Stomach (tissue), 19 donors: Measurements from ENCODE around the gene MTR. TPM values are rescaled to one million over a fixed set of nuclear protein-coding genes. Genes with fewer than 3 reads are reported as not detected.

ENCODE experiments used
- DNase-seq, 2 donors: peaks; one replicate each; pipeline versions ENCODE4 v3.0.0 to v3.0.0-alpha.2; 2013 to 2019
- H3K27ac ChIP-seq, 5 donors: fragments of 200-600 bp in 4 of 5; sonication (generic) in 4 of 5; one replicate each; pipeline ENCODE4 v1.5.1; 2013 to 2019; ENCODE audit warnings: mild to moderate bottlenecking in 1 of 5, moderate library complexity in 1 of 5
- H3K27me3 ChIP-seq, 3 donors: fragments of 200-600 bp; sonication (generic); one replicate each; pipeline ENCODE4 v1.5.1; 2017 to 2019; ENCODE audit warnings: mixed run types in 1 of 3
- H3K36me3 ChIP-seq, 4 donors: fragments of 200-600 bp; sonication (generic); 1 replicate in 3 of 4; 2 replicates in 1 of 4; pipeline ENCODE4 v1.5.1; 2016 to 2019
- H3K4me1 ChIP-seq, 4 donors: fragments of 200-600 bp; sonication (generic); one replicate each; pipeline ENCODE4 v1.5.1; 2016 to 2019
- H3K4me3 ChIP-seq, 4 donors: fragments of 200-600 bp; sonication (generic) in 3 of 4; one replicate each; pipeline ENCODE4 v1.5.1; 2016 to 2019; ENCODE audit warnings: mild to moderate bottlenecking in 1 of 4
- H3K9me3 ChIP-seq, 4 donors: fragments of 200-600 bp; sonication (generic); one replicate each; pipeline ENCODE4 v1.5.1; 2016 to 2019
- EP300 ChIP-seq: sonication (generic); formaldehyde crosslinking; IDR thresholded peaks from one replicate; pipeline ENCODE4 v1.6.1; 2017; ENCODE audit warnings: antibody characterized with exemption
- POLR2A ChIP-seq, 4 donors: fragments of 450-650 bp; IDR thresholded peaks; one replicate each; pipeline ENCODE4 v1.6.1; 2016; ENCODE audit warnings: antibody characterized with exemption in 4 of 4, control low read depth in 2 of 4, mild to moderate bottlenecking in 1 of 4, moderate library complexity in 1 of 4
- POLR2AphosphoS5 ChIP-seq, 3 donors: sonication (generic); formaldehyde crosslinking; IDR thresholded peaks; one replicate each; pipeline ENCODE4 v1.6.1; 2016; ENCODE audit warnings: antibody characterized with exemption in 3 of 3
- WGBS, 5 donors: extraction: QIAGEN DNeasy Blood & Tissue Kit in 3 of 5; methylation state at CpG; one replicate each; pipeline versions ENCODE4 v1.1.5 to v1.1.7; 2013 to 2018; 5-methylcytosine and 5-hydroxymethylcytosine counted together
- intact Hi-C: fragments of 100-400 bp; cut with DNase I; formaldehyde crosslinking; loops from one replicate; pipeline ENCODE4 v1.15.1; 2023; ENCODE audit warnings: low total_unique reads
- long read RNA-seq, 10 donors: transcript quantifications; one replicate each; lab custom pipeline, GENCODE V29; 2026
- polyA plus RNA-seq, 3 donors: library from polyadenylated mRNA; stranded (reverse); fragments of 200-250 nt; gene quantifications; one replicate each; pipeline ENCODE4 v1.2.3, GENCODE V29; 2013
- total RNA-seq, 5 donors: library from RNA; depleted of rRNA; stranded (reverse); fragments of >200 nt; gene quantifications; one replicate each; pipeline versions ENCODE4 v1.1.0 to v1.2.3, GENCODE V29; 2014 to 2016
- TF ChIP-seq, protein P1 (sequence below), 7 experiments: fragments of 450-650 bp in 4 of 7; fragments of 200-600 bp in 3 of 7; sonication (generic) in 3 of 7; IDR thresholded peaks; one replicate each; pipeline ENCODE4 v1.5.1; 2016 to 2019; ENCODE audit warnings: antibody characterized with exemption in 7 of 7, control low read depth in 2 of 7, mild to moderate bottlenecking in 1 of 7
- donor health status: healthy with polysubstance abuse.
- donor health status: Bipolar disorder and iron deficiency.
- donor health status: healthy.

MTR gene
- total RNA-seq (10 to 100 TPM; 22.2 to 57.3 (median 27.2) TPM), polyA plus RNA-seq (1 to 10 TPM; 3.1 to 4.3 (median 3.7) TPM)
- long read RNA-seq, donor 1 = 0 reads
- long read RNA-seq, donor 2 = 0 reads
- long read RNA-seq, donor 3, partial matches to known transcripts = 6 of 6 reads
- long read RNA-seq, donor 3, other reads (novel, unspliced or antisense) = 0 of 6 reads
- long read RNA-seq, donor 4 = 0 reads
- long read RNA-seq, donor 5 = 0 reads
- long read RNA-seq, donor 6 = 0 reads
- long read RNA-seq, donor 7 = 0 reads
- long read RNA-seq, donor 8, full-length matches to known transcripts = 1 of 6 reads
- long read RNA-seq, donor 8, partial matches to known transcripts = 5 of 6 reads
- long read RNA-seq, donor 8, other reads (novel, unspliced or antisense) = 0 of 6 reads
- long read RNA-seq, donor 9 = 0 reads
- long read RNA-seq, donor 10 = 0 reads

GRCh38 chr1:236795035-236795756 is at the start of gene MTR:
Gene MTR (plus strand): TSS chr1:236795292. CDS start chr1:236795704, 412 bp downstream.
- peak within 1 kb of the TSS; percentile 89 to 96 (median 90) for H3K4me3 ChIP-seq
- TF ChIP-seq, protein P1, sequence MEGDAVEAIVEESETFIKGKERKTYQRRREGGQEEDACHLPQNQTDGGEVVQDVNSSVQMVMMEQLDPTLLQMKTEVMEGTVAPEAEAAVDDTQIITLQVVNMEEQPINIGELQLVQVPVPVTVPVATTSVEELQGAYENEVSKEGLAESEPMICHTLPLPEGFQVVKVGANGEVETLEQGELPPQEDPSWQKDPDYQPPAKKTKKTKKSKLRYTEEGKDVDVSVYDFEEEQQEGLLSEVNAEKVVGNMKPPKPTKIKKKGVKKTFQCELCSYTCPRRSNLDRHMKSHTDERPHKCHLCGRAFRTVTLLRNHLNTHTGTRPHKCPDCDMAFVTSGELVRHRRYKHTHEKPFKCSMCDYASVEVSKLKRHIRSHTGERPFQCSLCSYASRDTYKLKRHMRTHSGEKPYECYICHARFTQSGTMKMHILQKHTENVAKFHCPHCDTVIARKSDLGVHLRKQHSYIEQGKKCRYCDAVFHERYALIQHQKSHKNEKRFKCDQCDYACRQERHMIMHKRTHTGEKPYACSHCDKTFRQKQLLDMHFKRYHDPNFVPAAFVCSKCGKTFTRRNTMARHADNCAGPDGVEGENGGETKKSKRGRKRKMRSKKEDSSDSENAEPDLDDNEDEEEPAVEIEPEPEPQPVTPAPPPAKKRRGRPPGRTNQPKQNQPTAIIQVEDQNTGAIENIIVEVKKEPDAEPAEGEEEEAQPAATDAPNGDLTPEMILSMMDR (IDR thresholded peaks at IDR 0.05) = no peak
- peak in 2 of 4 donors; percentile 51 to 68 for TF ChIP-seq POLR2A (IDR thresholded peaks at IDR 0.05)
- peak; percentile 77 to 93 (median 91) for TF ChIP-seq POLR2AphosphoS5 (IDR thresholded peaks at IDR 0.05)
- TF ChIP-seq EP300 = no peak
- H3K9me3 ChIP-seq = no peaks in the 10 kb centered on the region
- H3K27me3 ChIP-seq = no peaks in the 10 kb centered on the region
- peaks cover 12 to 42% (median 27%) of the 10 kb centered on the region in 4 donors for H3K4me1 ChIP-seq
- 0 to 1% (median 0%) methylated on average over 44 to 67 of the region's 67 CpGs for WGBS, 5 donors
- peak within 1 kb of the TSS; percentile 95 to 98 (median 96) for H3K27ac ChIP-seq
- no peaks in the 10 kb centered on the region for H3K36me3 ChIP-seq
- intact Hi-C loops = no loop called here
- DNase-seq = peak; percentile 98 to 99

- DNase-seq = no peak
- peaks cover 0 to 40% (median 5%) of the 10 kb centered on the region in 4 donors for H3K36me3 ChIP-seq
- no peak overlapping the region for H3K27ac ChIP-seq
- no peak overlapping the region for H3K4me3 ChIP-seq
- TF ChIP-seq EP300 = no peak
- TF ChIP-seq POLR2A (IDR thresholded peaks at IDR 0.05) = no peak
- no peak for TF ChIP-seq POLR2AphosphoS5 (IDR thresholded peaks at IDR 0.05)
- TF ChIP-seq, protein P1 (IDR thresholded peaks at IDR 0.05) = no peak
- H3K27me3 ChIP-seq = no peaks in the 10 kb centered on the region
- H3K4me1 ChIP-seq = no peaks in the 10 kb centered on the region
- intact Hi-C loops = no loop called here
- no peaks in the 10 kb centered on the region for H3K9me3 ChIP-seq
- WGBS, 5 donors = 78 to 88% (median 83%) methylated on average over 5 of the region's 5 CpGs
These were observed 48.3 kb upstream of the MTR start for GRCh38 chr1:236746785-236747184.

- H3K36me3 ChIP-seq = peaks cover 0 to 40% (median 5%) of the 10 kb centered on the region in 4 donors
- WGBS, 5 donors = 80 to 88% (median 83%) methylated on average over 6 of the region's 6 CpGs
- H3K9me3 ChIP-seq = no peaks in the 10 kb centered on the region
- TF ChIP-seq POLR2AphosphoS5 (IDR thresholded peaks at IDR 0.05) = no peak
- TF ChIP-seq, protein P1 (IDR thresholded peaks at IDR 0.05) = no peak
- no peak for TF ChIP-seq EP300
- no peak for TF ChIP-seq POLR2A (IDR thresholded peaks at IDR 0.05)
- no peak overlapping the region for H3K27ac ChIP-seq
- H3K27me3 ChIP-seq = no peaks in the 10 kb centered on the region
- H3K4me1 ChIP-seq = no peaks in the 10 kb centered on the region
- no peak for DNase-seq
- H3K4me3 ChIP-seq = no peak overlapping the region
- intact Hi-C loops = no loop called here
These were observed 47.6 kb upstream of the MTR start for GRCh38 chr1:236747311-236747985.

DNA sequence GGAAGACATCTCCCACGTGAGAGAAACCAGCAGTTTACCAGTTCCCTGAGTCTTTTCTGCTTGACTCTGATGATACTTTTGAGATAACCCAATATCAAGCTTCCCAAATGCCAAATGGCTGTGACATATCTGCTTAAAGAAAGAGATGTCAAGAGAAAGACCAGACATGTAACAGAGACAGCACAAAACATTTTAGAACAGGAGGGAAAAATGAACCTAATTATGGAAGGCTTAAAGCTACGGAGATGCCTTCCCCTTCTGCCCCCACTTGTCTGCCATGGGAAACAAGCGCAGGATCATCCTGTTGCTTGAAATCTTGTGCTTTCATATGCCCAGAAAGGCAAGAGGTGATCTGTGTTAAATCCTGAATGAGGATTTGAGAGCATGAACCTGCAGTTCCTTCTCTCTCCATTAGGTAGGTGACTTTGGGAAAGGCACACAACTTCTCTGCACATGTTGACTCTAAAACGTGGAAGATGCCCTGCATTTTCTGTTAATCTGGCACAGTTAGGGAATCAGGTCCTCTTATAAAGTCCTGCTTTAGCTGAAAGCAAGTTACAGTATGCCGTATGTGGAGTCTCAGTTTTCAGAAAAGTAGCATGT is 46.7 kb upstream of the MTR start:
- WGBS, 5 donors = 71 to 77% (median 75%) methylated on average over 5 of the region's 5 CpGs
- H3K36me3 ChIP-seq = peaks cover 0 to 36% (median 5%) of the 10 kb centered on the region in 4 donors
- H3K27me3 ChIP-seq = no peaks in the 10 kb centered on the region
- peaks cover 0 to 3% (median 0%) of the 10 kb centered on the region in 4 donors for H3K4me1 ChIP-seq
- intact Hi-C loops = no loop called here
- no peak overlapping the region for H3K4me3 ChIP-seq
- no peak overlapping the region for H3K27ac ChIP-seq
- no peak for DNase-seq
- no peak for TF ChIP-seq POLR2AphosphoS5 (IDR thresholded peaks at IDR 0.05)
- TF ChIP-seq, protein P1 (IDR thresholded peaks at IDR 0.05) = peak in 1 of 7 experiments; percentile 15
- no peaks in the 10 kb centered on the region for H3K9me3 ChIP-seq
